Subcutaneous adipose tissue (tissue), 4 donors: ENCODE measurements around the gene EPC2. TPM values are rescaled to one million over a fixed set of nuclear protein-coding genes. Genes with fewer than 3 reads are reported as not detected.

Experiments used
- total RNA-seq, 4 donors: library from RNA; depleted of rRNA; stranded (reverse); fragments of >200 nt; gene quantifications; one replicate each; pipeline ENCODE4 v1.1.0, GENCODE V29; 2016
- TF ChIP-seq, protein P1 (sequence below): fragments of 450-650 bp; IDR thresholded peaks from one replicate; pipeline ENCODE4 v1.5.1; 2016; ENCODE audit warnings: low read depth, mild to moderate bottlenecking, control low read depth, antibody characterized with exemption, moderate library complexity

The EPC2 gene, protein sequence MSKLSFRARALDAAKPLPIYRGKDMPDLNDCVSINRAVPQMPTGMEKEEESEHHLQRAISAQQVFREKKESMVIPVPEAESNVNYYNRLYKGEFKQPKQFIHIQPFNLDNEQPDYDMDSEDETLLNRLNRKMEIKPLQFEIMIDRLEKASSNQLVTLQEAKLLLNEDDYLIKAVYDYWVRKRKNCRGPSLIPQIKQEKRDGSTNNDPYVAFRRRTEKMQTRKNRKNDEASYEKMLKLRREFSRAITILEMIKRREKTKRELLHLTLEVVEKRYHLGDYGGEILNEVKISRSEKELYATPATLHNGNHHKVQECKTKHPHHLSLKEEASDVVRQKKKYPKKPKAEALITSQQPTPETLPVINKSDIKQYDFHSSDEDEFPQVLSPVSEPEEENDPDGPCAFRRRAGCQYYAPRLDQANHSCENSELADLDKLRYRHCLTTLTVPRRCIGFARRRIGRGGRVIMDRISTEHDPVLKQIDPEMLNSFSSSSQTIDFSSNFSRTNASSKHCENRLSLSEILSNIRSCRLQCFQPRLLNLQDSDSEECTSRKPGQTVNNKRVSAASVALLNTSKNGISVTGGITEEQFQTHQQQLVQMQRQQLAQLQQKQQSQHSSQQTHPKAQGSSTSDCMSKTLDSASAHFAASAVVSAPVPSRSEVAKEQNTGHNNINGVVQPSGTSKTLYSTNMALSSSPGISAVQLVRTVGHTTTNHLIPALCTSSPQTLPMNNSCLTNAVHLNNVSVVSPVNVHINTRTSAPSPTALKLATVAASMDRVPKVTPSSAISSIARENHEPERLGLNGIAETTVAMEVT
- total RNA-seq = 10 to 100 TPM; 26.2 to 56.1 (median 30.9) TPM

DNA sequence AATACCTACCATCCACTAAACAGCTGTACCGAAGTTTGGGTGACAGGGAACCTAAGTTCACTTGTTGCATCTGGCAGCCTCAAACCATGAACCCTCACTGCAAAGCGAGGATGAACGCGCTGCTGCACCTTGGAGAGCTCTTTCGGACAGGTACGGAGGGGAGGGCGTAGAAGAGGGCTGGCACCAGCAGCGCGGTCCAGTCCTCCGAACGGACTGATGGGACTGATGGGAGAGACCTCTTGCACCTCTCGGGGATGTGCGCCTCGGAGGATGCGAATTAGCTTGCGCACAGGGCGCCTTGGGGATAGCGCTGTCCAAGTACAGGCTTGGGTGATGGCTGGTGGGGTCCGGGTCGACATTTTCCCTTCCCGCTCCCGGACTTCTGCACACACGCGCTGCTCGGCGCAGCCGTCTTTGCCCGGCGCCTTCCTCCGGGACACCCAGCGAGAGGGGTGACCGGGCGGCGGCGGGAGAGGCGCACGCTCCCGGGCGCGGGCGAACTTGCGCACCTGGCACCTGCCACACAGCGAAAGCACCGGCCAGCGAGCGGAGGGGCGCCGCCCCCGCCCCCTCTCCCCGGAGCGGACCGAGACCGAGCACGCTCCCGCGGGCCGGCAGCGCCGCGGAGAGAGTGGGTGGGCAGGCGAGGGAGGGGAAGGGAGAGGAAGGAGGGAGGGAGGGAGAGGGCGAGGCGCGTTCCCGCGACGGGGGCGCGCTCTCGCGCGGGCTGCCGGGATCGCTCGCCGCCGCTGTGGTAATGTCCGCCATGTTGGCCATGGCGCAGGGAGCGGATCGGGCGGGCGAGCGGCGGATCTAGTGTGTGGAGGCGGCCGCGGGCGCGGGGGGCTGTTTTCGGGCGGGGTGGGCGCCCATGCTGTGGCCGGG, at the start of gene EPC2:
TSS of gene EPC2 (plus strand) at position 754 of the 885 bp plus-strand sequence. CDS start 267 bp downstream, outside the sequence.
- TF ChIP-seq, protein P1, sequence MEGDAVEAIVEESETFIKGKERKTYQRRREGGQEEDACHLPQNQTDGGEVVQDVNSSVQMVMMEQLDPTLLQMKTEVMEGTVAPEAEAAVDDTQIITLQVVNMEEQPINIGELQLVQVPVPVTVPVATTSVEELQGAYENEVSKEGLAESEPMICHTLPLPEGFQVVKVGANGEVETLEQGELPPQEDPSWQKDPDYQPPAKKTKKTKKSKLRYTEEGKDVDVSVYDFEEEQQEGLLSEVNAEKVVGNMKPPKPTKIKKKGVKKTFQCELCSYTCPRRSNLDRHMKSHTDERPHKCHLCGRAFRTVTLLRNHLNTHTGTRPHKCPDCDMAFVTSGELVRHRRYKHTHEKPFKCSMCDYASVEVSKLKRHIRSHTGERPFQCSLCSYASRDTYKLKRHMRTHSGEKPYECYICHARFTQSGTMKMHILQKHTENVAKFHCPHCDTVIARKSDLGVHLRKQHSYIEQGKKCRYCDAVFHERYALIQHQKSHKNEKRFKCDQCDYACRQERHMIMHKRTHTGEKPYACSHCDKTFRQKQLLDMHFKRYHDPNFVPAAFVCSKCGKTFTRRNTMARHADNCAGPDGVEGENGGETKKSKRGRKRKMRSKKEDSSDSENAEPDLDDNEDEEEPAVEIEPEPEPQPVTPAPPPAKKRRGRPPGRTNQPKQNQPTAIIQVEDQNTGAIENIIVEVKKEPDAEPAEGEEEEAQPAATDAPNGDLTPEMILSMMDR = no peak

DNA sequence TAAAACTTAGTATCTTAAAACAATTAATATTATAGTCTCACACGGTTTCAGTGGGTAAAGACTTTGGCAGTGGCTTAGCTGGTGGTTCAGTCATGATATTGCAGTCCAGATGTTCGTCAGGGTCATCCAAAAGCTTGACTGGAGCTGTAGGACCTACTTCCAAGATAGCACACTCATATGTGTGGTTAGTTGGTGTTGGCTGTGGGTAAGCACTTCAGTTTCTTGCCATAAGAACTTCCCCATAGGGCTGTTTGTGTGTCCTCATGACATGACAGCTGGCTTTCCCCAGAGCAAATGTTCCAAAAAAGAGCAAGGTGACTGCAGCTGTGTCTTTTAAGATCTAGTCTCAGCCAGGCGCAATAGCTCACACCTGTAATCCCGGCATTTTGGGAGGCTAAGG, 48.5 kb upstream of the EPC2 start:
- TF ChIP-seq, protein P1 = no peak

DNA sequence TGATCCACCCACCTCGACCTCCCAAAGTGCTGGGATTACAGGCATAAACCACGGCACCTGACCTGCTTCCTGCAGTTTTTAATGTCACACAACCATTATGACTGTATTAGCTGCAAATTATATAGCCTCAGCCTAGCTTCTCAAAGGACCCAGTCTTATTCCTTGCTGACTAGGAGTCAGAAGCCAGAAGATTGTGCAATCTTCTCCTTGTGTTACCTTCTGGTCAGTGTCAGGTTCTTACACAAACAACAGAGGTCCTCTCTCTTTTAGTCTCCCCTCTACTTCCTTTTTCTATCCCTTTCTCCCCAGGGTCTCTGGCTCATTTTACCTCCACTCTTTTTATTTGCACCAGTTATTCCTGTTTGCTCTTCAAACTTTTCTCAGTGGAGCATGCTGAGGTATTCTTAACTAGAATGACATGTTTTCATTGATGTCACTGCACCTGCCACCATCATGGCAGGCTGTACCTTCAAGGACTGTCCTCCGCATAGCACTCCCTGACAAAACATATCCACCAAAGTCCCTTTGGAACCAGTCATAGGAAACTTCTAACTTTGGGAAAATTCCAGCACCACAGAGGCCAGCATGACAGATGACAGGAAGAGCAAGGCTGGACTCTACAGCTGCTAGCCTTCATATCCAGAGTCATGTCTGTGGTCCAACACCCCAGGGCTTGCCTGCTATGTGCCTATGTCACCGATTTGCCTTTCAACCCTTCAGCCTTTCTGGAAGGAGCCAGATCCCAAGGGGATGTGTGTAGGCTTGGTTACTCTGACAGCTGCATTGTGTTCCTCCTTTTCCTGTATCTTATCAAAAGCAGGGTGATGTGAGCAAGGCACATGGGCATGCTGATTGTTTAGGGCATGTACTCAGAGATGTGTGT, 45.2 kb upstream of the EPC2 start:
- TF ChIP-seq, protein P1 = no peak

DNA sequence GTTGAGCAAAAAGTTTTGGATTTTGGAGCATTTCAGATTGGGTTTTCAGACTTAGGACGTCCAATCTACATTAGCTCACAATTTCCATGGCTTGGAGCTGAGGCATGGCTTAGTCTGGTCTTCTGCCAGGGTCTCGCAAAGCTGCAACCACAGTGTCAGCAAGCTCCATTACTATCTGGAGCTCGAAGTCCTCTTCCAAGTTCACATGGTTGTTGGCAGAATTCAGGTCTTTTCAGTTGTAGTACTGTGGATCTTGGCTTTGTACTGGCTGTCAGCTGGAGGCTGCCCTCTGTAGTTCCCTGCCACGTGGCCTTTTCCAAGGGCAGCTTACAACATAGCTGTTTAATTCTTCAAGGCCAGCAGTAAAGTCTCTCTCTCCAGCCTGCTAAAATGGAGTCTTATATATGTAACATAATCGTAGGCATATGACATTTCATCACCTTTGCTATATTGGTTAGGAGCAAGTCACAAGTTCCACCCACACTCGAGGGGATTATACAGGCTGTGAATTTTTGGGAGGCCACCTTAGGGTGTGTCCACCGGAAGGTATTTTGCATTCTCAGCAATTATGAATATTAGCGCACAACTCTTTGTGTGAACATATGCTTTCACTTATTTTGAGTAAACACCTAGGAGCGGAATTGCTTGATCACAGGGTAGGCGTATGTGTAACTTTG, 41.5 kb upstream of the EPC2 start:
- TF ChIP-seq, protein P1 = no peak

DNA sequence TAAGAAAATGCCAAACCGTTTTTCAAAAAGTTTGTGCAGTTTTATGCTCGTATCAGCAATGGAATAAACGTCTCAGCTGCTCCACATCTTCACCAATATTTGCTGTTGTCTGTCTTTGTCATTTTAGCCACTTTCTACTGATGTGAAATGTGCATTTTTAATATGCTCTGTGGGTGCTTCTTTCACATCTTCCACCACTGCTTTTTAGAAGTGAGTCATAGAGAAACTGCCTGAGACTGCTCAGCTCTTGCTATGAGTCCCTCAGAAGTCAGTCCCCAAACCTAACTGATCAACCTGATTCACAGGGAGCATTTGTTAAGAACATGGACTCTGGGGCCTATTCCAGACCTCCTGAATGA, 41.0 kb upstream of the EPC2 start:
- TF ChIP-seq, protein P1 = no peak

DNA sequence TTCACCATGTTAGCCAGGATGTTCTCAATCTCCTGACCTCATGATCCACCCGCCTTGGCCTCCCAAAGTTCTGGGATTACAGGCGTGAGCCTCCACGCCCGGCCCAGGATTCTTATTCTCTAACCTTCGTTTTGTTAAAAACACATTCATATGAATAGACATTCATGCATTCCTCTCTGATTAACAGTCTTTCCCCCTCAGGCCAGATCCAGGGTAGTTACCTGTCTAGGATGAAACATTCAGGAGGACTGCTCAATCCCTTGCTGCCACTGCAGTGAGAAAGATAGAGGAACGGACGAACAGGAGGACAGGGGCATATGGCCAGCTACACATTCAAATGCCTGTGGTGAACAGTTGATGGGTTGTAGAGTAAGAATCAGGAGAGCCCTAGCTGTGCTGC, 39.6 kb upstream of the EPC2 start:
- TF ChIP-seq, protein P1 = no peak
